ENCODE measurements around the gene FTMT.

DNA sequence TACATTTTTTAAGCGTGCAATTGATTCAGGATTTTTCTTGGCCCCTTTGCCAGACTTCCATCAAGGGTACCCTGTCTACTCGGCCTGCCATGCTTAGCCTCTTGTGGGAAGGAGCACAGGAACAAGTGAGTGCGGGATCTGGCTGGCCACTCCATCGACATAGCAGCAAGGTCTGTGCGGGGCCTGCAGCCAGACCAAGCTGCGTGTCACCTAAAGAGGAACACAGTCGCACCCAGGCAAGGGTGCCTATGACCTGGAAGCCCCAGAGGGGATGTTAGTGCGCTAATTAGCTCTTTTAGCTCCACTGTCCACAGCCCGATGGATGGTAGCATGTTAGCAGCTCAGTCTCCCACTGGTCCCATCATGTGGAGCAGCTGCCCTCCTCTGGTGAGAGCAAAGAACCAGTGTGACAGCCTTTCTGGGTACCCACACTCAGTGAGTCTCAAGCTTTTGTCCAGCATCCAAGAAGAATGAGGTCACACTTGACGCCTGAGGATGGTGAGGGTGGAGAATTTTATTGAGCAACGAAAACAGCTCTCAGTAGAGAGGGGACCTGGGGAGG lies 38.7 kb downstream of the FTMT start:
- TF ChIP-seq POLR2A (IDR thresholded peaks at IDR 0.05; ENCODE audit: low read length) (no peak), ESRRA (IDR thresholded peaks at IDR 0.05; ENCODE audit: borderline replicate concordance, low read length) (no peak)
